BJ (cell line): Measurements from ENCODE around the gene CDC42BPA. TPM values are rescaled to one million over a fixed set of nuclear protein-coding genes. Genes with fewer than 3 reads are reported as not detected.

Experiments
- CTCF ChIA-PET: fragments of 350-600 bp; formaldehyde crosslinking; extraction: SDS; loops from one replicate; lab custom pipeline; 2021; ENCODE audit warnings: antibody characterized with exemption, inconsistent platforms; lab: Yijun Ruan, JAX
- POLR2A ChIA-PET: fragments of 300-600 bp; sonication (Branson Sonifier 250); formaldehyde crosslinking; extraction: SDS; loops from one replicate; lab custom pipeline; 2021; ENCODE audit warnings: antibody characterized with exemption; lab: Charles Lee
- DNase-seq: peaks from one replicate; pipeline ENCODE4 v3.0.0-alpha.2; 2011; ENCODE audit warnings: low read depth
- H3K27me3 ChIP-seq: 2 replicates; pipeline ENCODE4 v1.6.0; 2011; ENCODE audit warnings: low read length; ENCODE audit not compliant: control insufficient read depth, insufficient read depth
- H3K36me3 ChIP-seq: 2 replicates; pipeline ENCODE4 v1.5.1; 2011; ENCODE audit warnings: low read length; ENCODE audit not compliant: control insufficient read depth, insufficient read depth
- H3K4me3 ChIP-seq: 2 replicates; pipeline ENCODE4 v1.5.1; 2011; ENCODE audit warnings: low read depth, mild to moderate bottlenecking, control low read depth, low read length
- CTCF ChIP-seq: IDR thresholded peaks from 2 replicates; pipeline ENCODE4 v1.5.1; 2011; ENCODE audit warnings: low read depth, mild to moderate bottlenecking, control low read depth, inconsistent platforms, low read length, moderate library complexity; ENCODE audit not compliant: insufficient read depth
- polyA plus RNA-seq: library from polyadenylated mRNA; depleted of rRNA; stranded (reverse); fragments of >200 nt; gene quantifications from 2 replicates; pipeline ENCODE4 v1.2.3, GENCODE V29; 2011

The CDC42BPA gene
- polyA plus RNA-seq, 1 experiment: 17.9 TPM

- no peak for DNase-seq
- Histone ChIP-seq H3K36me3 (no peaks in the 10 kb centered on the region), H3K4me3 (no peak overlapping the region), H3K27me3 (no peaks in the 10 kb centered on the region)
- ChIA-PET CTCF (no interaction called here), POLR2A (no interaction called here)
- no peak for TF ChIP-seq CTCF
Observed at GRCh38 chr1:227069490-227069889, 248.8 kb downstream of the CDC42BPA start.

GRCh38 chr1:227068883-227069282 lies 249.4 kb downstream of the CDC42BPA start:
- H3K4me3 ChIP-seq: no peak overlapping the region
- no peak for DNase-seq
- no peaks in the 10 kb centered on the region for H3K36me3 ChIP-seq
- no peaks in the 10 kb centered on the region for H3K27me3 ChIP-seq
- ChIA-PET POLR2A (no interaction called here), CTCF (no interaction called here)
- no peak for TF ChIP-seq CTCF

GRCh38 chr1:227066999-227067398 lies 251.3 kb downstream of the CDC42BPA start:
- no peak for DNase-seq
- no peak overlapping the region for H3K4me3 ChIP-seq
- no peak for TF ChIP-seq CTCF
- H3K36me3 ChIP-seq: no peaks in the 10 kb centered on the region
- CTCF ChIA-PET: interaction anchor here (0.8 to 2.1 kb wide), 2 partner anchors 11 to 435 kb away, joined by 3 to 5 read pairs; no protein-coding TSS in a partner anchor
- POLR2A ChIA-PET: no interaction called here
- H3K27me3 ChIP-seq: no peaks in the 10 kb centered on the region

- CTCF ChIA-PET: interaction anchor here (2.1 kb wide), 1 partner anchor 12 kb away, joined by 5 read pairs; no protein-coding TSS in a partner anchor
- TF ChIP-seq CTCF: no peak
- no peaks in the 10 kb centered on the region for H3K36me3 ChIP-seq
- POLR2A ChIA-PET: no interaction called here
- no peak for DNase-seq
- H3K4me3 ChIP-seq: no peak overlapping the region
- H3K27me3 ChIP-seq: no peaks in the 10 kb centered on the region
Observed at GRCh38 chr1:227065311-227065710, 253.0 kb downstream of the CDC42BPA start.

GRCh38 chr1:227062306-227062705 lies 256.0 kb downstream of the CDC42BPA start:
- Histone ChIP-seq H3K36me3 (no peaks in the 10 kb centered on the region), H3K4me3 (no peak overlapping the region), H3K27me3 (no peaks in the 10 kb centered on the region)
- TF ChIP-seq CTCF: no peak
- DNase-seq: no peak
- ChIA-PET POLR2A (no interaction called here), CTCF (no interaction called here)
